Kidney (tissue), 14 donors: ENCODE results near the gene REEP3. TPM values are rescaled to one million over a fixed set of nuclear protein-coding genes. Genes with fewer than 3 reads are reported as not detected.
A peak's percentile ranks its signal among the peaks of the same experiment; 100 is the strongest.

Experiments
- DNase-seq, 5 donors: peaks; one replicate each; pipeline ENCODE4 v3.0.0-alpha.2; 2013 to 2020
- FAIRE-seq: peaks from 2 replicates; lab custom pipeline; 2012; peaks lifted over from hg19 to GRCh38; lab: Jason Lieb, UNC
- H3K27ac ChIP-seq, 2 donors: one replicate each; pipeline ENCODE4 v1.7.0; 2013; ENCODE audit warnings: low read depth in 2 of 2, low read length in 2 of 2, inconsistent platforms in 1 of 2
- H3K27me3 ChIP-seq: one replicate; pipeline ENCODE4 v1.7.1; 2013; ENCODE audit warnings: low read length, inconsistent platforms; ENCODE audit not compliant: control insufficient read depth, insufficient read depth
- H3K36me3 ChIP-seq, 3 donors: one replicate each; pipeline versions ENCODE4 v1.7.0 to v1.7.1; 2013; ENCODE audit warnings: low read length in 3 of 3, control low read depth in 1 of 3, inconsistent platforms in 1 of 3; ENCODE audit not compliant: insufficient read depth in 3 of 3, control insufficient read depth in 2 of 3
- H3K4me1 ChIP-seq, 3 donors: one replicate each; pipeline versions ENCODE4 v1.7.0 to v1.7.1; 2013; ENCODE audit warnings: low read length in 3 of 3, inconsistent platforms in 1 of 3, low read depth in 1 of 3; ENCODE audit not compliant: control insufficient read depth in 2 of 3, insufficient read depth in 2 of 3
- H3K4me3 ChIP-seq, 3 donors: one replicate each; pipeline versions ENCODE4 v1.7.0 to v1.8.1; 2013; ENCODE audit warnings: low read length in 3 of 3, control low read depth in 1 of 3, inconsistent platforms in 1 of 3
- H3K9ac ChIP-seq, 3 donors: one replicate each; pipeline versions ENCODE4 v1.7.0 to v1.7.1; 2013; ENCODE audit warnings: low read length in 3 of 3, control low read depth in 1 of 3, inconsistent platforms in 1 of 3
- H3K9me3 ChIP-seq, 3 donors: one replicate each; pipeline versions ENCODE4 v1.7.0 to v1.7.1; 2013; ENCODE audit warnings: low read length in 3 of 3, control low read depth in 1 of 3, inconsistent platforms in 1 of 3; ENCODE audit not compliant: control insufficient read depth in 2 of 3, insufficient read depth in 1 of 3
- CTCF ChIP-seq: IDR thresholded peaks from 3 replicates; pipeline ENCODE4 v1.5.1; 2012; ENCODE audit warnings: mild to moderate bottlenecking, moderate library complexity, borderline replicate concordance; ENCODE audit not compliant: insufficient read depth; ENCODE audit errors: extremely low read depth
- intact Hi-C: fragments of 100-400 bp; cut with DNase I; formaldehyde crosslinking; loops from one replicate; pipeline ENCODE4 v1.11.1; 2022
- polyA plus RNA-seq: library from polyadenylated mRNA; stranded (reverse); fragments of 350-450 nt; fragmentation: Illumina TruSeq; extraction: RNeasy Lipid Tissue Mini Kit (QIAGEN cat#74804); gene quantifications from one replicate; pipeline ENCODE4 v1.2.3, GENCODE V29; 2014; ENCODE audit warnings: low read depth, low replicate concordance; ENCODE audit not compliant: insufficient read depth
- total RNA-seq: library from RNA; stranded (reverse); fragmentation: NEBNext Ultra II Directional; extraction: Animal tissue kit (Norgen Biotek cat#: 25700); gene quantifications from one replicate; pipeline ENCODE4 v1.2.1, GENCODE V29; 2021
- donor health status: control.
- donor health status: control.
- donor health status: control.
- donor health status: control.
- donor health status: control.
- donor health status: DM: yes; HTN: yes; CAD: no.
- donor health status: Normal renal cell carcinoma (clear cell type).

The REEP3 gene
- total and polyA plus RNA-seq, 2 donors from 2014 or later: 12.7 to 34.6 TPM

DNA sequence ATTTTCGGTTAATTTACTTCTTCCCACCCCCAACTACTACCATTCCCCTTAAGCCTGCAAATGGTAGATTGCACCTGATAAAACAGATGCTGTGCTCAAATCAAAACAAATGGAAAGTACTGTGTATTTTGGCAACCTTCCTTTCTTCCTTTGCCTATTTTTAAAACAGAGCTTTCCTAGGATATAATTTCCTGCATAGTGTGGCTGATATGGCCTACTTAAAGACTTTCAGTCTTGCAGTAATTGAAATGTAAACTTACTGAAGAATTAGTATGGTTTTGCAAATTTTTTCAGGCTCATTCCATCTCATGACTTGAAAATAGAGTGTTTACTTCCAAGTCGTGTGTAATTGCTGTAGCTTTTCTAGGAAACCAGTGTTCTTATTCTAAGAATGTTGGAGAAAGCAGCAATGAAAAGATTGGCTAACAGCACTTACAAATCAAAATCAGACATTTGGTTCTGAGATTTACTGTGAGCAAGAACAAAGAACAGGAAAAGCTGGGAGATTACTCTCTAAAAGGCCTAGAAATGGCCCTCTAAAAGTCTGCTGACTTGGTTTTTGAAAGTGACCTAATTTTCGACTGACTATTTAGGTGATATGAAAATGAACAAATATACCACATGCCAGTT is 52.0 kb downstream of the REEP3 start:
- Histone ChIP-seq H3K36me3 (peaks cover 0 to 4% (median 0%) of the 10 kb centered on the region in 3 donors), H3K9ac (no peak overlapping the region), H3K27ac (peak overlapping the region in 1 of 2 donors; percentile 44), H3K4me3 (no peak overlapping the region), H3K27me3 (no peaks in the 10 kb centered on the region), H3K9me3 (no peaks in the 10 kb centered on the region), H3K4me1 (no peaks in the 10 kb centered on the region)
- intact Hi-C loops: no loop called here
- FAIRE-seq (peak; percentile 70), DNase-seq (peak in 2 of 5 donors; percentile 60 to 84)
- TF ChIP-seq CTCF: no peak

- no peak overlapping the region for H3K4me3 ChIP-seq
- intact Hi-C loops: no loop called here
- H3K9me3 ChIP-seq: no peaks in the 10 kb centered on the region
- no peak overlapping the region for H3K9ac ChIP-seq
- H3K4me1 ChIP-seq: no peaks in the 10 kb centered on the region
- no peak overlapping the region for H3K27ac ChIP-seq
- no peaks in the 10 kb centered on the region for H3K27me3 ChIP-seq
- no peak for DNase-seq
- peaks cover 0 to 4% (median 0%) of the 10 kb centered on the region in 3 donors for H3K36me3 ChIP-seq
- FAIRE-seq: no peak
- TF ChIP-seq CTCF: no peak
Measured at GRCh38 chr10:63574011-63574410, 52.8 kb downstream of the REEP3 start.

GRCh38 chr10:63576501-63576900 is 55.3 kb downstream of the REEP3 start:
- no peak for TF ChIP-seq CTCF
- Histone ChIP-seq H3K4me3 (no peak overlapping the region), H3K36me3 (no peaks in the 10 kb centered on the region), H3K9me3 (no peaks in the 10 kb centered on the region), H3K9ac (no peak overlapping the region), H3K27me3 (no peaks in the 10 kb centered on the region), H3K4me1 (no peaks in the 10 kb centered on the region), H3K27ac (no peak overlapping the region)
- FAIRE-seq (no peak), DNase-seq (no peak)
- intact Hi-C loops: no loop called here

GRCh38 chr10:63578501-63578900 is 57.3 kb downstream of the REEP3 start:
- Histone ChIP-seq H3K36me3 (no peaks in the 10 kb centered on the region), H3K4me3 (no peak overlapping the region), H3K27ac (no peak overlapping the region), H3K4me1 (no peaks in the 10 kb centered on the region), H3K27me3 (no peaks in the 10 kb centered on the region), H3K9ac (no peak overlapping the region), H3K9me3 (no peaks in the 10 kb centered on the region)
- TF ChIP-seq CTCF: no peak
- DNase-seq (no peak), FAIRE-seq (no peak)
- intact Hi-C loops: no loop called here
